GM12878 (cell line): ENCODE data around the gene NEK3. TPM values are rescaled to one million over a fixed set of nuclear protein-coding genes. Genes with fewer than 3 reads are reported as not detected.

Experiments
- ATAC-seq: fragments of 200-7000 bp; cut with Tn5 transposase; 3 replicates; pipeline ENCODE4 v1.9.1; 2020; ENCODE audit warnings: mild to moderate bottlenecking, moderate library complexity
- BruUV-seq: library from RNA; stranded (reverse); fragments of 400-500 nt; replicated peaks from 2 replicates; lab custom pipeline; 2021; lab: Mats Ljungman, UMichigan
- CTCF ChIA-PET: fragments of 300-600 bp; sonication (Branson Sonifier 250); formaldehyde crosslinking; extraction: SDS; loops from one replicate; lab custom pipeline; 2021; ENCODE audit warnings: inconsistent platforms; lab: Yijun Ruan, JAX
- POLR2A ChIA-PET: fragments of 350-600 bp; formaldehyde crosslinking; extraction: SDS; loops from one replicate; lab custom pipeline; 2021; ENCODE audit warnings: inconsistent platforms; lab: Charles Lee
- RAD21 ChIA-PET: fragments of 300-600 bp; sonication (Branson Sonifier 250); formaldehyde crosslinking; loops from one replicate; lab custom pipeline; 2023; ENCODE audit warnings: antibody characterized with exemption; ENCODE audit not compliant: unreplicated experiment; lab: Charles Lee
- SMC1A ChIA-PET: fragments of 300-600 bp; sonication (Branson Sonifier 250); formaldehyde crosslinking; loops from one replicate; lab custom pipeline; 2023; ENCODE audit not compliant: unreplicated experiment, uncharacterized antibody; lab: Charles Lee
- DNase-seq: peaks from one replicate; pipeline ENCODE4 v3.0.0-alpha.2; 2011; ENCODE audit warnings: low read depth, low spot score
- FAIRE-seq: peaks from 3 replicates; lab custom pipeline; 2011; peaks lifted over from hg19 to GRCh38; lab: Jason Lieb, UNC
- H2AFZ ChIP-seq: 2 replicates; pipeline ENCODE4 v1.6.0; 2011; ENCODE audit warnings: low read depth, low read length, control low read depth; ENCODE audit not compliant: control insufficient read depth
- H3K27ac ChIP-seq: 2 replicates; pipeline ENCODE4 v1.5.1; 2011; ENCODE audit warnings: control low read depth; ENCODE audit not compliant: control insufficient read depth, insufficient read depth
- H3K27me3 ChIP-seq, 2 experiments: replicated peaks in 1 of 2; 2 replicates each; pipeline versions ENCODE4 v1.6.0 to v1.6.1; 2011; ENCODE audit warnings: low read length in 1 of 2; ENCODE audit not compliant: control insufficient read depth in 2 of 2, insufficient read depth in 2 of 2
- H3K36me3 ChIP-seq, 2 experiments: 2 replicates each; pipeline ENCODE4 v1.5.1; 2011; ENCODE audit warnings: low read length in 1 of 2; ENCODE audit not compliant: control insufficient read depth in 2 of 2, insufficient read depth in 2 of 2
- H3K4me1 ChIP-seq: 2 replicates; pipeline ENCODE4 v1.6.1; 2011; ENCODE audit warnings: mild to moderate bottlenecking, low read length, moderate library complexity, mixed read lengths; ENCODE audit not compliant: control insufficient read depth, insufficient read depth
- H3K4me2 ChIP-seq: 2 replicates; pipeline ENCODE4 v1.6.0; 2011; ENCODE audit warnings: control low read depth; ENCODE audit not compliant: control insufficient read depth, insufficient read depth
- H3K4me3 ChIP-seq: fragments of 200-600 bp; sonication (generic); 2 replicates; pipeline ENCODE4 v1.5.1; 2016
- H3K79me2 ChIP-seq: 2 replicates; pipeline ENCODE4 v1.6.0; 2011; ENCODE audit warnings: low read length; ENCODE audit not compliant: control insufficient read depth, insufficient read depth
- H3K9ac ChIP-seq: 2 replicates; pipeline ENCODE4 v1.8.0; 2011; ENCODE audit warnings: low read length, control low read depth, mixed read lengths; ENCODE audit not compliant: control insufficient read depth, insufficient read depth
- H3K9me3 ChIP-seq: replicated peaks from 3 replicates; pipeline ENCODE4 v1.5.1; 2011; ENCODE audit warnings: mild to moderate bottlenecking, low read length; ENCODE audit not compliant: control insufficient read depth, insufficient read depth
- H4K20me1 ChIP-seq: 2 replicates; pipeline ENCODE4 v1.6.0; 2011; ENCODE audit not compliant: control insufficient read depth, insufficient read depth
- ATF7 ChIP-seq: fragments of 450-650 bp; IDR thresholded peaks from 2 replicates; pipeline ENCODE4 v1.6.1; 2016; ENCODE audit warnings: low read depth, mild to moderate bottlenecking
- EP300 ChIP-seq, 2 experiments: fragments of 150-350 bp in 1 of 2; IDR thresholded peaks; 2 replicates each; pipeline ENCODE4 v1.6.1; 2011 to 2012; ENCODE audit warnings: low read depth in 2 of 2, low read length in 2 of 2, borderline replicate concordance in 1 of 2, improper control_type of control experiment in 1 of 2, inconsistent platforms in 1 of 2; ENCODE audit not compliant: control insufficient read depth in 1 of 2
- POU2F2 ChIP-seq: IDR thresholded peaks from 3 replicates; pipeline ENCODE4 v1.6.1; 2011; ENCODE audit warnings: low read depth, mild to moderate bottlenecking, low read length, borderline replicate concordance
- RELA ChIP-seq: fragments of 450-650 bp; IDR thresholded peaks from 2 replicates; pipeline ENCODE4 v1.8.0; 2014; ENCODE audit warnings: borderline replicate concordance; ENCODE audit not compliant: partially characterized antibody
- SUPT20H ChIP-seq: IDR thresholded peaks from 2 replicates; pipeline ENCODE4 v1.6.1; 2011; ENCODE audit warnings: low read depth, mild to moderate bottlenecking, low read length, moderate library complexity, borderline replicate concordance; ENCODE audit not compliant: control insufficient read depth
- ZNF384 ChIP-seq: IDR thresholded peaks from 2 replicates; pipeline ENCODE4 v1.6.1; 2012; ENCODE audit warnings: low read depth, mild to moderate bottlenecking, low read length, improper control_type of control experiment, borderline replicate concordance
- WGBS: methylation state at CpG from one replicate; pipeline ENCODE4 v1.1.6; 2016; ENCODE audit warnings: low lambda C conversion rate; ENCODE audit not compliant: insufficient replicate concordance, insufficient coverage; ENCODE audit errors: missing lambda C conversion rate; 5-methylcytosine and 5-hydroxymethylcytosine counted together
- in situ Hi-C: fragments of 300-500 bp; cut with MboI; formaldehyde crosslinking; loops from 9 replicates; pipeline ENCODE4 v1.14.3; 2018; ENCODE audit warnings: mixed read lengths
- intact Hi-C: fragments of 100-400 bp; cut with micrococcal nuclease; formaldehyde crosslinking; loops from one replicate; pipeline ENCODE4 v1.14.2; 2022; ENCODE audit not compliant: unreplicated experiment
- polyA plus RNA-seq, 11 experiments: library from polyadenylated mRNA; depleted of rRNA in 4 of 11; unstranded in 6 of 11; stranded (reverse) in 5 of 11; fragments of >200 nt; fragmentation: Nextera tagmentation in 4 of 11; fragmentation: Illumina TruSeq in 1 of 11; extraction: Ambion mirVana in 4 of 11; extraction: Trizol in 1 of 11; gene quantifications; 1 replicate in 1 of 11; 2 replicates in 10 of 11; pipeline versions ENCODE4 v1.2.1 to v1.2.3, GENCODE V29; 2011 to 2016; ENCODE audit warnings: inconsistent platforms in 2 of 11, missing spikeins in 2 of 11, low read depth in 1 of 11
- total RNA-seq, 4 experiments: library from RNA; depleted of rRNA in 3 of 4; stranded (reverse); fragments of >200 nt in 3 of 4; fragmentation: Illumina TruSeq in 1 of 4; extraction: Trizol in 1 of 4; gene quantifications; 2 replicates each; pipeline versions ENCODE4 v1.2.1 to v1.2.3, GENCODE V29; 2013 to 2021
- TF ChIP-seq, protein P1 (sequence below): IDR thresholded peaks from 2 replicates; pipeline ENCODE4 v1.6.1; 2011; ENCODE audit warnings: low read depth, mild to moderate bottlenecking, low read length, moderate library complexity, borderline replicate concordance; ENCODE audit errors: extremely low read depth
- TF ChIP-seq, protein P2 (sequence below): IDR thresholded peaks from 2 replicates; pipeline ENCODE4 v1.6.1; 2011; ENCODE audit warnings: low read depth, low read length, improper control_type of control experiment, borderline replicate concordance

Gene NEK3
- total and polyA plus RNA-seq, 10 of the 15 experiments (the other 5 are each of a cell fraction or from before 2014, with no cell fraction given) = 2.9 to 9.3 (median 5.9) TPM

DNA sequence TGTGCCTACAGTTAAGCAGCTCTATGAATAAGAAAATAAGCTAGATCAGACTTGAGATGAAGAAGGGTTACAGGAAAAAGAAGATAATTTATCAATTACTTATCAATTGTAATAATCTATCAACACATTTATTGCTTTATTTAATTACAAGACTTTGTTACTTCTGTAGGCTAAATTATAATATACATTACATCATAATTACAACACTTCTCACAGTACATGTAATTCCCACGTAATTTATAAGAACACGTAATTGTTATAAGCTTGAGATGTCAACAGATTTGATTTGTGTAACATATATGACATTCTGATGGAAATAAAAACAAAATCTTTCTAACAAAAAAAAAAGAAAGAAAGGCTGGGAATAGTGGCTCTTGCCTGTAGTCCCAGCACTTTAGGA is 67.3 kb downstream of the NEK3 start:
- TF ChIP-seq POU2F2 = no peak
- SMC1A ChIA-PET = no interaction called here
- Histone ChIP-seq H3K27ac (no peak overlapping the region), H3K9me3 (no peaks in the 10 kb centered on the region), H3K79me2 (no peaks in the 10 kb centered on the region), H3K4me2 (no peak overlapping the region), H4K20me1 (no peaks in the 10 kb centered on the region), H3K4me1 (no peaks in the 10 kb centered on the region), H3K36me3 (no peaks in the 10 kb centered on the region), H3K27me3 (no peaks in the 10 kb centered on the region), H2AFZ (no peak overlapping the region), H3K4me3 (no peak overlapping the region), H3K9ac (no peak overlapping the region)
- in situ Hi-C loops = no loop called here
- ATAC-seq = no peak
- FAIRE-seq = no peak
- CTCF ChIA-PET = no interaction called here
- RAD21 ChIA-PET = no interaction called here
- POLR2A ChIA-PET = no interaction called here
- intact Hi-C loops = no loop called here
- no TSS peak for BruUV-seq
- 0% methylated on average over 2 of the region's 2 CpGs for WGBS
- DNase-seq = no peak

DNA sequence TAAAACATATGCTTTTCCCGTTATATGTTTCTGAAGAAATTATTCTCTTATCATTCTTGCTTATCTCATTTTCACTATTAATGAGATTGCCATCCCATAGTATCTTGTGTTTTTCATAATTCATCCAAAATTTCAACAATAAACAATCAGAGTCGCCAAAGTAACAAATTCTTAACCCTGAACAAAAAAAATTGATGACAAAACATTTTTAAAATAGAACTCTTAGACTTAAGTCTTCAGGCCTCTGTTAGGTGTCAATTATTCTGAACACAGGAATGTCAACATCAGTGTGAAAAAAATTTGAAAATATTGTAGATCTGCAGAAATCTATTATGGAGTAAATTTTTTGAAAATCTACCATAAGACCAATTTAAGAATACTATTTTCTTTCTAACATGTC is 67.9 kb downstream of the NEK3 start:
- ChIA-PET SMC1A (no interaction called here), CTCF (no interaction called here), POLR2A (no interaction called here), RAD21 (no interaction called here)
- in situ Hi-C loops (no loop called here), intact Hi-C loops (no loop called here)
- no peaks in the 10 kb centered on the region; a peak in 1 of 4 replicates for H3K27me3 ChIP-seq
- H2AFZ ChIP-seq = no peak overlapping the region
- no peak overlapping the region for H3K4me3 ChIP-seq
- no peak overlapping the region for H3K27ac ChIP-seq
- no TSS peak for BruUV-seq
- H3K9me3 ChIP-seq = no peaks in the 10 kb centered on the region
- FAIRE-seq (no peak), DNase-seq (no peak), ATAC-seq (no peak)
- no peaks in the 10 kb centered on the region for H3K79me2 ChIP-seq
- 28% methylated on average over 2 of the region's 2 CpGs for WGBS
- no peaks in the 10 kb centered on the region for H3K36me3 ChIP-seq
- no peak overlapping the region for H3K4me2 ChIP-seq
- H4K20me1 ChIP-seq = no peaks in the 10 kb centered on the region
- no peaks in the 10 kb centered on the region for H3K4me1 ChIP-seq
- no peak overlapping the region for H3K9ac ChIP-seq
- TF ChIP-seq RELA (no peak), SUPT20H (no peak), ATF7 (no peak), EP300 (IDR thresholded peaks at IDR 0.05; ENCODE audit: borderline replicate concordance in 1 of 2, control insufficient read depth in 1 of 2, low read depth in 2 of 2, low read length in 2 of 2) (no peak), ZNF384 (no peak)
- TF ChIP-seq, protein P1, sequence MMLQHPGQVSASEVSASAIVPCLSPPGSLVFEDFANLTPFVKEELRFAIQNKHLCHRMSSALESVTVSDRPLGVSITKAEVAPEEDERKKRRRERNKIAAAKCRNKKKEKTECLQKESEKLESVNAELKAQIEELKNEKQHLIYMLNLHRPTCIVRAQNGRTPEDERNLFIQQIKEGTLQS = no peak
- TF ChIP-seq, protein P2, sequence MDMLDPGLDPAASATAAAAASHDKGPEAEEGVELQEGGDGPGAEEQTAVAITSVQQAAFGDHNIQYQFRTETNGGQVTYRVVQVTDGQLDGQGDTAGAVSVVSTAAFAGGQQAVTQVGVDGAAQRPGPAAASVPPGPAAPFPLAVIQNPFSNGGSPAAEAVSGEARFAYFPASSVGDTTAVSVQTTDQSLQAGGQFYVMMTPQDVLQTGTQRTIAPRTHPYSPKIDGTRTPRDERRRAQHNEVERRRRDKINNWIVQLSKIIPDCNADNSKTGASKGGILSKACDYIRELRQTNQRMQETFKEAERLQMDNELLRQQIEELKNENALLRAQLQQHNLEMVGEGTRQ = no peak
